Endothelial cell of umbilical vein (primary cell): ENCODE data around the gene SLC15A5. TPM values are rescaled to one million over a fixed set of nuclear protein-coding genes. Genes with fewer than 3 reads are reported as not detected.

Source experiments
- BruUV-seq: library from RNA; stranded (reverse); fragments of 400-500 nt; replicated peaks from 2 replicates; lab custom pipeline; 2021; lab: Mats Ljungman, UMichigan
- CTCF ChIA-PET: fragments of 300-600, 350-600 bp; sonication (Branson Sonifier 250); formaldehyde crosslinking; loops from one replicate; lab custom pipeline; 2021; ENCODE audit warnings: antibody characterized with exemption, inconsistent platforms; lab: Charles Lee
- POLR2A ChIA-PET: fragments of 300-600, 350-600 bp; sonication (Branson Sonifier 250); formaldehyde crosslinking; loops from one replicate; lab custom pipeline; 2021; ENCODE audit warnings: antibody characterized with exemption, inconsistent platforms; lab: Charles Lee
- DNase-seq: peaks from one replicate; pipeline ENCODE4 v3.0.0-alpha.2; 2011; ENCODE audit warnings: low read depth, low spot score
- FAIRE-seq: peaks from 2 replicates; lab custom pipeline; 2011; peaks lifted over from hg19 to GRCh38; lab: Jason Lieb, UNC
- H2AFZ ChIP-seq: 2 replicates; pipeline ENCODE4 v1.6.0; 2012; ENCODE audit warnings: low read depth, low read length, control low read depth, inconsistent platforms
- H3K27ac ChIP-seq: 2 replicates; pipeline ENCODE4 v1.5.1; 2011; ENCODE audit warnings: low read depth, mild to moderate bottlenecking, control low read depth, low read length, moderate library complexity; ENCODE audit not compliant: insufficient read depth
- H3K27me3 ChIP-seq, 2 experiments: 2 replicates each; pipeline versions ENCODE4 v1.6.0 to v1.6.1; 2011; ENCODE audit warnings: low read length in 2 of 2, mixed read lengths in 1 of 2; ENCODE audit not compliant: control insufficient read depth in 2 of 2, insufficient read depth in 2 of 2
- H3K36me3 ChIP-seq, 2 experiments: 2 replicates in 1 of 2; 3 replicates in 1 of 2; pipeline ENCODE4 v1.5.1; 2011; ENCODE audit warnings: low read length in 2 of 2, mild to moderate bottlenecking in 1 of 2, moderate library complexity in 1 of 2; ENCODE audit not compliant: control insufficient read depth in 2 of 2, insufficient read depth in 2 of 2; ENCODE audit errors: extremely low read depth in 1 of 2
- H3K4me1 ChIP-seq: 3 replicates; pipeline ENCODE4 v1.5.1; 2011; ENCODE audit warnings: mild to moderate bottlenecking, low read length; ENCODE audit not compliant: control insufficient read depth, insufficient read depth; ENCODE audit errors: extremely low read depth
- H3K4me2 ChIP-seq: 2 replicates; pipeline ENCODE4 v1.6.1; 2011; ENCODE audit warnings: low read length, control low read depth, mixed read lengths; ENCODE audit not compliant: insufficient read depth
- H3K4me3 ChIP-seq, 3 experiments: fragments of 200-600 bp in 1 of 3; sonication (generic), shearing (Covaris generic) in 1 of 3; replicated peaks in 1 of 3; 2 replicates each; pipeline ENCODE4 v1.5.1; 2011 to 2016; ENCODE audit warnings: control low read depth in 3 of 3, low read length in 3 of 3, mild to moderate bottlenecking in 2 of 3, inconsistent platforms in 1 of 3, low read depth in 1 of 3, moderate library complexity in 1 of 3; ENCODE audit not compliant: insufficient read depth in 1 of 3
- H3K79me2 ChIP-seq: 2 replicates; pipeline ENCODE4 v1.6.0; 2012; ENCODE audit warnings: low read length, inconsistent platforms; ENCODE audit not compliant: control insufficient read depth, insufficient read depth
- H3K9ac ChIP-seq: replicated peaks from 2 replicates; pipeline ENCODE3; 2011; ENCODE audit warnings: low read length, control low read depth; ENCODE audit not compliant: insufficient read depth; ENCODE audit errors: extremely low read depth
- H3K9me1 ChIP-seq: replicated peaks from 3 replicates; pipeline ENCODE4 v1.6.0; 2011; ENCODE audit warnings: mild to moderate bottlenecking, low read length; ENCODE audit not compliant: control insufficient read depth, insufficient read depth; ENCODE audit errors: extremely low read depth
- H3K9me3 ChIP-seq: replicated peaks from 2 replicates; pipeline ENCODE4 v1.5.1; 2012; ENCODE audit warnings: low read length, inconsistent platforms; ENCODE audit not compliant: control insufficient read depth, insufficient read depth
- H4K20me1 ChIP-seq: replicated peaks from 2 replicates; pipeline ENCODE3; 2011; ENCODE audit warnings: mild to moderate bottlenecking, low read length; ENCODE audit not compliant: control insufficient read depth, insufficient read depth; ENCODE audit errors: extremely low read depth
- CTCF ChIP-seq, 2 donors: IDR thresholded peaks; 1 replicate in 1 of 2; 2 replicates in 1 of 2; pipeline ENCODE4 v1.5.1; 2011; ENCODE audit warnings: low read length in 2 of 2, mild to moderate bottlenecking in 2 of 2, moderate library complexity in 2 of 2, control low read depth in 1 of 2, inconsistent platforms in 1 of 2, low read depth in 1 of 2; ENCODE audit not compliant: insufficient read depth in 1 of 2; ENCODE audit errors: extremely low read depth in 1 of 2
- EZH2 ChIP-seq: IDR thresholded peaks from 2 replicates; pipeline ENCODE4 v1.6.1; 2012; ENCODE audit warnings: borderline replicate concordance, low read depth, mild to moderate bottlenecking, moderate library complexity, low read length, inconsistent platforms; ENCODE audit not compliant: severe bottlenecking
- FOS ChIP-seq: IDR thresholded peaks from 2 replicates; pipeline ENCODE4 v1.6.1; 2011; ENCODE audit warnings: mild to moderate bottlenecking, low read length, moderate library complexity, borderline replicate concordance; ENCODE audit not compliant: insufficient read depth
- GATA2 ChIP-seq: IDR thresholded peaks from 2 replicates; pipeline ENCODE4 v1.7.0; 2011; ENCODE audit warnings: low read depth, mild to moderate bottlenecking, moderate library complexity, mixed read lengths, low read length; ENCODE audit not compliant: insufficient read length, insufficient read depth
- JUN ChIP-seq: IDR thresholded peaks from 2 replicates; pipeline ENCODE4 v1.6.1; 2011; ENCODE audit warnings: borderline replicate concordance, low read depth; ENCODE audit not compliant: insufficient read length, insufficient read depth
- MYC ChIP-seq: IDR thresholded peaks from one replicate; pipeline ENCODE4 v1.6.1; 2011; ENCODE audit warnings: mild to moderate bottlenecking, low read depth, low read length
- POLR2A ChIP-seq: IDR thresholded peaks from 2 replicates; pipeline ENCODE4 v1.6.1; 2012; ENCODE audit warnings: low read depth, mild to moderate bottlenecking, control low read depth, low read length
- POLR2AphosphoS5 ChIP-seq: IDR thresholded peaks from 2 replicates; pipeline ENCODE4 v1.6.1; 2012; ENCODE audit warnings: low read depth, mild to moderate bottlenecking, control low read depth, low read length, moderate library complexity; ENCODE audit not compliant: insufficient read depth
- dilution Hi-C: fragments of 300-500 bp; cut with MboI; formaldehyde crosslinking; loops from one replicate; pipeline ENCODE4 v1.15.0; 2019; ENCODE audit warnings: low sequenced_read_pairs; ENCODE audit not compliant: extremely low pct_ligation_motif_present
- intact Hi-C: fragments of 100-400 bp; cut with micrococcal nuclease; formaldehyde crosslinking; loops from one replicate; pipeline ENCODE4 v1.10.0; 2022
- polyA plus RNA-seq, 4 experiments: library from polyadenylated mRNA; depleted of rRNA in 3 of 4; stranded (reverse) in 3 of 4; unstranded in 1 of 4; fragments of >200 nt; gene quantifications; 2 replicates each; pipeline versions ENCODE4 v1.2.1 to v1.2.3, GENCODE V29; 2011 to 2012; ENCODE audit warnings: missing spikeins in 1 of 4
- total RNA-seq: library from RNA; stranded (reverse); gene quantifications from 2 replicates; pipeline ENCODE4 v1.2.3, GENCODE V29; 2021
- TF ChIP-seq, protein P1 (sequence below): IDR thresholded peaks from 2 replicates; pipeline ENCODE4 v1.6.1; 2011; ENCODE audit not compliant: insufficient read depth, insufficient read length

SLC15A5 gene
- total and polyA plus RNA-seq, 2 donors (not counting 3 experiments of a cell fraction or from before 2014, with no cell fraction given), result not detected

GRCh38 chr12:16152885-16153673, 124.4 kb downstream of the SLC15A5 start:
- BruUV-seq, result no TSS peak
- TF ChIP-seq POLR2A (no peak), CTCF (IDR thresholded peaks at IDR 0.05; ENCODE audit: extremely low read depth in 1 of 2, insufficient read depth in 1 of 2, low read depth in 1 of 2, low read length in 2 of 2) (no peak), EZH2 (no peak)
- dilution Hi-C loops, result no loop called here

DNA sequence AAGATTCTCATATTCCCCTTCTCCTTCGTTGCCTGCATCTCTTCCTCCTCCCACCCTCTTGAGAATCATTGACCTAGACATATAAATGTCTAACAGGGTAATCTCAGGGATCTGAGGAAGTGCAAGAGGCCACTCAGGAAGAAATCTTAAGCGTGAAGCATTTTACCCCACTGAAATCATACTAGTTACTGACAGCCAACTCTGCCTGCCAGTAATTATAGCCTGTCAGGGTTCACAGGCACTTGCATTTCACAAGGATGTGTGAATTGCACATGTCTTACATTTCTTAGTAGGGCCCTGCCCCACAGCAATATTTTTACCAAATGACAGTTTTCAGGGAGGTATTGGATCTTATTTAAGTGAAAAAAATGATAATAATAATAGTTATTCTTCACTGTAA, 127.2 kb downstream of the SLC15A5 start:
- ChIA-PET CTCF (no interaction called here), POLR2A (no interaction called here)
- Histone ChIP-seq H3K27me3 (no peaks in the 10 kb centered on the region), H3K4me3 (no peak overlapping the region), H3K9me1 (no peaks in the 10 kb centered on the region), H3K9me3 (no peaks in the 10 kb centered on the region), H4K20me1 (no peaks in the 10 kb centered on the region), H3K9ac (no peak overlapping the region), H3K27ac (no peak overlapping the region), H3K36me3 (no peaks in the 10 kb centered on the region), H3K79me2 (no peaks in the 10 kb centered on the region), H3K4me2 (no peak overlapping the region), H2AFZ (no peak overlapping the region), H3K4me1 (no peaks in the 10 kb centered on the region)
- no TSS peak for BruUV-seq
- DNase-seq, result no peak
- intact Hi-C loops, result no loop called here
- dilution Hi-C loops, result no loop called here
- no peak for TF ChIP-seq POLR2A
- TF ChIP-seq EZH2, result no peak
- TF ChIP-seq JUN, result no peak
- no peak for TF ChIP-seq FOS
- TF ChIP-seq GATA2, result no peak
- no peak for TF ChIP-seq POLR2AphosphoS5
- TF ChIP-seq, protein P1, sequence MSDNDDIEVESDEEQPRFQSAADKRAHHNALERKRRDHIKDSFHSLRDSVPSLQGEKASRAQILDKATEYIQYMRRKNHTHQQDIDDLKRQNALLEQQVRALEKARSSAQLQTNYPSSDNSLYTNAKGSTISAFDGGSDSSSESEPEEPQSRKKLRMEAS, result no peak
- no peak for TF ChIP-seq CTCF (IDR thresholded peaks at IDR 0.05; ENCODE audit: extremely low read depth in 1 of 2, insufficient read depth in 1 of 2, low read depth in 1 of 2, low read length in 2 of 2)
- TF ChIP-seq MYC, result no peak
- FAIRE-seq, result no peak

More at GRCh38 chr12:16152885-16153673, 124.4 kb downstream of the SLC15A5 start:
- Histone ChIP-seq H3K36me3 (no peaks in the 10 kb centered on the region), H4K20me1 (no peaks in the 10 kb centered on the region), H3K9ac (no peak overlapping the region), H3K4me1 (no peaks in the 10 kb centered on the region), H3K9me1 (no peaks in the 10 kb centered on the region), H3K27ac (no peak overlapping the region), H3K79me2 (no peaks in the 10 kb centered on the region), H2AFZ (no peak overlapping the region), H3K4me3 (no peak overlapping the region), H3K27me3 (no peaks in the 10 kb centered on the region), H3K4me2 (no peak overlapping the region), H3K9me3 (no peaks in the 10 kb centered on the region)
- intact Hi-C loops, result no loop called here
- ChIA-PET POLR2A (no interaction called here), CTCF (no interaction called here)
- FAIRE-seq (no peak), DNase-seq (no peak)
